GM18909 (cell line): ENCODE data around the gene ERICH3.

Experiments
- ATAC-seq: cut with Tn5 transposase; IDR thresholded peaks from one replicate; pipeline ENCODE4 v1.9.1; 2021; ENCODE audit warnings: mild to moderate bottlenecking; ENCODE audit not compliant: unreplicated experiment, poor library complexity

The ERICH3 gene

GRCh38 chr1:74593887-74594866 lies 79.4 kb downstream of the ERICH3 start:
- no peak for ATAC-seq

- ATAC-seq, result peak; percentile 63
Observed at GRCh38 chr1:74592580-74593355, 80.8 kb downstream of the ERICH3 start.

- ATAC-seq, result no peak
Observed at GRCh38 chr1:74591949-74592348, 81.6 kb downstream of the ERICH3 start.

GRCh38 chr1:74590288-74590687 lies 83.3 kb downstream of the ERICH3 start:
- no peak for ATAC-seq

GRCh38 chr1:74587888-74588287 lies 85.7 kb downstream of the ERICH3 start:
- no peak for ATAC-seq

DNA sequence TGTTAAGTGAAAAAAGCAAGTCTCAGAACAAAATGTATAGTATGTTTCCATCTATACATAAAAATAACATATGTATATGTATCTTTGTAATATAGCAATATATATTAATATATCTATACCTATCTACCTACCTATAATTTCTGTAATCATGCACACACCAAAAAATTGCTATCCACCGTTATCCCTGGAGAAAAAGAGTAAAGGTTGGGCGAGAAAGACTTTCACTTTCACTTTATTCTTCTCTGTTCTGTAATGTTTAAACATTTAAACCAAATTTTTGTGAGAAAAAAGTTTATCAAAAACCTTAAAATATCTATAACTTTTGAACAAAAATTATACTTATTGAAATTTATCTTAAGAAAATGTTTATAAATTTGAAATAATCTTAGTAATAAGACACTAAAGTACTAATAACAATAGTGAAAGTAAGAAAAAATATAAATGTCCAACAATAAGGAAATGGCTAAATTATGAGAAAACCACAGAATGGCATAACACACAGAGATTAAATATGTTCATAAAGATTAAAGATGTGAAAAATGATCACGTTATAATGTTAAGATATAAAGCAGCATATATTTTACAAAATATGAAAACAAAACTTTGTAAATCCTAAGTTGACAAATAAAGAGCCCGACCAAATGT lies 87.2 kb downstream of the ERICH3 start:
- no peak for ATAC-seq

DNA sequence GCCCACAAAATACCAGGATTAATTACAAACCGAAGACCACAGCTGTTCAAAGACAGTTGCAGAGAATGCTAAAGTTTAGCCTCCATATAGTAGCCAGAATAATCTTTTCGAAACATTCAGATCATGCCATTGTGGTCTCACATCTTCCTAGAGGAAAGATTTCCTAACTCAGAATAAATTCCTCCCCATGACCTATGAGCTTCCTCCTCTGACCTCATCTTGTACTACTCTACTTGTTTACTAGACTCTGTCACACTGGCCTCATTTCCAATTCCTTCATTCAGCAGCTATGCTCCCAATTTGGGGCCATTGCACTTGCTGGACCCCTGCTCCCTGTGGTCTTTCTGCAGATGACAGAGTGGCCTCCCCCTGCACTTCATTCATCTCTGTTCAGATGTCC lies 89.4 kb downstream of the ERICH3 start:
- no peak for ATAC-seq

DNA sequence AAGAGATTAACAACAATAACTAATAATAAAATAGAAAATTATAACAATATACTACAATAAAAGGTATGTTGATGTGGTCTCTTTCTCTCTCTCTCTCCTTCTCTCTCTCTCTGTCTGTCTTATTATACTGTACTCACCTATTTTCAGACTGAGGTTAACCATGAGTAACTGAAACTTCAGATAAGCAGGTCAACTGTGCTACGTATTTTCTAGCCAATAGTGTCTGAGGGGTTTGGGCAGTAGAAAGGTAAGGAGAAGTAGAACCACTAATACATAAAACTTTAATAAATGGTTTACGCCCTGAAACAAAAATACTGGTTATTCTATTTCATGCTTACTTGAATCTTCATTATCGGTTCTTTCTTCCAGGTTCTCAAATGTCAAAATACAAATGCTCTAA lies 90.2 kb downstream of the ERICH3 start:
- no peak for ATAC-seq

- peak; percentile 99 for ATAC-seq
Observed at GRCh38 chr1:74579425-74579824, 94.2 kb downstream of the ERICH3 start.

DNA sequence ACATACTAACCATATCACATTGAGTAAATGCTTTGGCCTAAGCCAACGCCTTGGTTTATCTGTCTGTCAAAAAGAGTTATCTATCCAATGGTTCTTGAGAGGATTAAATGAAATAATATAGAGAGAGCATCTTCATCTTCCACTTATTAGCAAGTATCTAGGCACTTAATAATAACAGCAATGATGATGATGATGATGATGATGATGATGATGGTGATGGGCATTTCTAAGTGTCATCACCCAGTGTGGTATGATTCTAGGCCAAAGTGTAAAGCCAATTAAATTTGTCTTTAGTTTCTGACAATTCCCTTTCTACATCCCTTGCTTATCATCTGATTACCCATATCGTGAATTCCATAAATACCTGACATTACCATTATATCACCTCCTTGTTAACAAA lies 95.5 kb downstream of the ERICH3 start:
- ATAC-seq, result no peak

DNA sequence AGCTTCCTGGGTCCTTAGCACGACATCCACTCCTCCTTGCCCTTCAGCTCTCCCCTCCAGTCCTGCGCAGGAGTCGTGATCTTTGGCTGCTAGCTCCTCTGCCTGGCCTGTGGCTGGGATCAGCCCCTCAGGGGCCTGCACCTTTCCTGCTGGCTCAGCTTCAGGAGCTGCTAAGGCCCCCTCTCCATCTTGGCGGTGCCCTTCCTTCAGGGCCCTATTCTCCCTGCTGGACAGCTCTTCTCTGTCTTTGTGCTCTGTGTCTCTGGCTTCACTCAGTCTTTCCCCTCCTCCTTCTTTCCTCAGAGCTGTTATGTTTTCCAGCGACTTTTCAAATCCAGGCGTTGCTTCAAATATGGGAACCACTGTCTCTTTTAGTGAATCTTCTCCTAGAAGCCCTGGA lies 101.7 kb downstream of the ERICH3 start:
- ATAC-seq, result no peak

DNA sequence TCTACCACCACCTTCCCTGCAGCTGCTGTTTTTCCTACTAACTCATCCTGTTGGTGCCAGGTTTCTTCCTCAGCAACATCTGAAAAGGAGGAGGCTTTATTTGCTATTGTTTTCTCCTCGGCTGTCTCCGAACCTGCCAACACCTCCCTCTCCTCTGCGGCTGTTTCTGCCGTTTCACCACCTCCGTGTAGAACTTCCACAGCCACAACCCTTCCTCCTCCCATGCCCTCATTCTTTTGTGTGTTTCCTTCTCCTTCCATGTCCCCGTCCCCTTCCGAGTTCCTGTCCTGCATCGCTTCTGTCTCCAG lies 102.1 kb downstream of the ERICH3 start:
- ATAC-seq, result no peak

- ATAC-seq, result no peak
Observed at GRCh38 chr1:74570797-74571492, 102.6 kb downstream of the ERICH3 start.

- no peak for ATAC-seq
Observed at GRCh38 chr1:74549932-74550331, 123.7 kb downstream of the ERICH3 start.

DNA sequence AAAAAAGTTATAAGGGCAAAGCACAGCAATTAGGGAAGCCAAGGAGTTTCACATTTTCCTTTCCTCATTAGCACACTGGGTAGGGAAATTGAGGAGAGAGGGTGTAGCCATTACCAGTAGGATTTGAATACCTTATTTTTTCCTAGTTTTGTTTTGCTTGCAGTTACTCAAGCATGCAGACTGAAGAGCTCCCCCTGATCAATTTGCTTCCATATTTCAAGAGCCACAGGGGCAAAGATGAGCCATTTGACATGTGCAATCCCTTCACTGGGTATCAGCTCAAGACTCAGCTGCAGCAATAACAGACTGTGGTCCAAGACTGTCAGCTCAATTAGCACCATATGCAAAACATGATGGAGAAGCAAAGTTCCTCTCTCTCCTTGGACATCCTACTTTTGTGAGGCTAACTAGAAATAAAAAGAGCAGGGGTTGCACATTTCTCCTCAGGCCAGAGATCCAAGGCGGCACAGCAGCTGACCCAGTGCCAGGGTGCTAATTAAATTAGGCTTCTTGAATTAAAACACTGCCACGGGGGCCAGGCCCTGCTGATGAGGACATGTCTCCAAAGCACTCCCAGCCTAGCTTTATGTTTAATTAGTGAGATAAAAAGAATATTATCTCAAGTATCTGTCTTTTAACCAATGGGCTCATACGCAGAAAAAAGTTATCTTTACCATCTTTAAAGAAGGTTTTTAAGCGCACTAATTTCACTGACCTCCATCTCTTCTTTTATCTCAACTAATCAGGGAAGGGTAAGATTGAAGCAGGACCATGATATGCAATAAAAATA lies 124.4 kb downstream of the ERICH3 start:
- no peak for ATAC-seq

DNA sequence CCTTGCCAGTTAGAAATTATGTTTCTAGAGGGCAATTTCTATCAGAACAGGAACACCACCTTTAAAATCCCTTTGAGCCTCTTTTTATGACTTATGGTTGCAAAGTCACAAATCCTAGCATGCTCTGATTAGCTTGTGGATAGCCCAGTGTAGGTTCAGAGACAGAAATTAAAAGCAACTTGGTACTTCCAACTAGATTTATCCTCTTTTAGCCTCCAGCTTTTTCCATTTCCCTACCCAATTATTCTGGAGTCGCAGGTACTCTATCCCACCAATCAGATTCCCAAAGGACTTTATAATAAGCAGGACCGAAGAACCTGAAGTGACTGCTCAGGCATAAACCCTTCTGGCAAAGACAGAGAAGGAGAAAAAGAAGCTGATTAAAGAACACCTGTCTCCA lies 127.8 kb downstream of the ERICH3 start:
- ATAC-seq, result no peak

DNA sequence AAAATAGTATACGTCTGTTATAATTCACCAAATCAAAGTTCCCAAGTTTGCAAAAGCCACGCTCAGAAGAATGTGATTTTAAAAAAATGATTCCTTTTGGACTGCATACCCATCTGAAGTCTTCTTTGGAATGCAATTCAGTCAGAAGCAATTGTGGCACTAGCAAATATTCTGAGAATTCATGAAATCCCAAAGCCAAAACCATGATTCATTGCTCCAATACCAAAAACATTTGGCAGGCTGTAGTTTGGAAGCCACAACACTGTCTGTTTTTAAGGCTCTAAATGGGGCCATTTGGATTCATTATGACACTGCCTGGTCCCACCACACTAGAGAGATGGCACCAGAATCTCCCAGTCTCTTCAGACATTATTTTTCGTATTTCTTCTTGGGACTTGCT lies 139.4 kb downstream of the ERICH3 start:
- ATAC-seq, result no peak

DNA sequence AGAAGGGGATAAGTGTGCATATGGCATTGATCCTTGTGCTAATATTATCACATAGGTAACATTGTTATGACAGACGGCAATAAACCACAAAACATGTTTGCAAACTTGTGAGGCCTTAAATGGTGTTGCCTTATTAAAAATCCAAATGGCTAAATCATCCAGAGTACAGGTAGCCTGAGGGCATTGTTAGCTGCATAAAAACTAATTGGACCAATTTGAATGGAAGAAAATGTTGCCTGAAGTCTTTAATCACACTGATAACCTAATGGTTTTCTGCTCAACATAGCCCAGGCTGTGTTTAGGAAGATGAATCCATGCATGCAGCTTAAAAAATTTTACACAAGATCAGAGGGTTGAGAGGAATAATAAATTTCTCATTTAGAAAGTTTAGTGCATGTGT lies 141.8 kb downstream of the ERICH3 start:
- ATAC-seq, result no peak

- no peak for ATAC-seq
Observed at GRCh38 chr1:74530892-74531291, 142.7 kb downstream of the ERICH3 start.

GRCh38 chr1:74528123-74528522 lies 145.5 kb downstream of the ERICH3 start:
- ATAC-seq, result no peak
